Thyroid gland (tissue), 4 donors: Measurements from ENCODE around the gene PCBD2. TPM values are rescaled to one million over a fixed set of nuclear protein-coding genes. Genes with fewer than 3 reads are reported as not detected.

Experiments
- DNase-seq, 2 donors: peaks; one replicate each; pipeline ENCODE4 v3.0.0-alpha.2; 2019
- H3K27ac ChIP-seq, 3 donors: fragments of 200-600 bp; sonication (generic); 1 replicate in 2 of 3; 2 replicates in 1 of 3; pipeline ENCODE4 v1.5.1; 2016 to 2019; ENCODE audit warnings: mild to moderate bottlenecking in 1 of 3, moderate library complexity in 1 of 3
- H3K27me3 ChIP-seq: fragments of 200-600 bp; sonication (generic); one replicate; pipeline ENCODE4 v1.5.1; 2019
- H3K36me3 ChIP-seq, 2 donors: fragments of 200-600 bp; sonication (generic); one replicate each; pipeline ENCODE4 v1.5.1; 2016 to 2019
- H3K4me1 ChIP-seq, 2 donors: fragments of 200-600 bp; sonication (generic); one replicate each; pipeline ENCODE4 v1.5.1; 2017 to 2019
- H3K4me3 ChIP-seq, 3 donors: fragments of 200-600 bp; sonication (generic); replicated peaks in 1 of 3; 1 replicate in 2 of 3; 2 replicates in 1 of 3; pipeline ENCODE4 v1.5.1; 2016; ENCODE audit warnings: mild to moderate bottlenecking in 1 of 3
- H3K9me3 ChIP-seq: fragments of 200-600 bp; sonication (generic); one replicate; pipeline ENCODE4 v1.5.1; 2017
- CTCF ChIP-seq, 6 experiments: fragments of 200-600 bp in 3 of 6; fragments of 450-650 bp in 3 of 6; sonication (generic) in 3 of 6; IDR thresholded peaks; one replicate each; pipeline ENCODE4 v1.5.1; 2016 to 2019; ENCODE audit warnings: antibody characterized with exemption in 6 of 6, mild to moderate bottlenecking in 2 of 6, inconsistent platforms in 1 of 6, moderate library complexity in 1 of 6
- POLR2A ChIP-seq, 2 donors: fragments of 450-650 bp; IDR thresholded peaks; one replicate each; pipeline ENCODE4 v1.6.1; 2017; ENCODE audit warnings: antibody characterized with exemption in 2 of 2, mild to moderate bottlenecking in 2 of 2, moderate library complexity in 1 of 2
- WGBS, 2 donors: methylation state at CpG; one replicate each; pipeline ENCODE4 v1.1.5; 2017; 5-methylcytosine and 5-hydroxymethylcytosine counted together
- intact Hi-C: fragments of 100-400 bp; cut with DNase I; formaldehyde crosslinking; loops from one replicate; pipeline ENCODE4 v1.15.1; 2023
- total RNA-seq, 4 donors: library from RNA; depleted of rRNA; stranded (reverse); fragments of >200 nt; gene quantifications; one replicate each; pipeline ENCODE4 v1.2.3, GENCODE V29; 2016

PCBD2 gene
- total RNA-seq, 4 donors from 2014 or later, result 12.6 to 24.4 (median 17.7) TPM

GRCh38 chr5:134887593-134888159 lies 17.3 kb upstream of the PCBD2 start:
- no peak for DNase-seq
- WGBS, 2 donors, result 89 to 90% methylated on average over 14 of the region's 14 CpGs
- Histone ChIP-seq H3K27me3 (no peaks in the 10 kb centered on the region), H3K9me3 (no peaks in the 10 kb centered on the region), H3K36me3 (peaks cover 4 to 6% of the 10 kb centered on the region in 2 donors), H3K4me3 (no peak overlapping the region), H3K4me1 (peaks cover 11 to 16% of the 10 kb centered on the region in 2 donors), H3K27ac (no peak overlapping the region)
- TF ChIP-seq POLR2A (IDR thresholded peaks at IDR 0.05) (no peak), CTCF (IDR thresholded peaks at IDR 0.05) (no peak)
- intact Hi-C loops, result no loop called here

DNA sequence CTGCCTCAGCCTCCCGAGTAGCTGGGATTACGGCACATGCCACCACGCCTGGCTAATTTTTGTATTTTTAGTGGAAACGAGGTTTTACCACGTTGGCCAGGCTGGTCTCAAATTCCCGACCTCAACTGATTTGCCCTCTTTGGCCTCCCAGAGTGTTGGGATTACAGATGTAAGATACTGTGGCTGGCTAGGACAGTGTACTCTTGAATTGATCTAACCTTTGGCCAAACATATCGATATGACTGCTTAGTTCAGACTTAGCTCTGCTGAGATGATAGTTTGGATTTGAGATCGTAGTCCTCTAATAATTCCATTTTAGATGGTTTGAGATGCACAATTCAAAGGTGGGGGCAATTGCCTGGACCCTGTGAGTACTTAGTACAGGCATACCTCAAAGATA lies 15.6 kb upstream of the PCBD2 start:
- H3K36me3 ChIP-seq, result peaks cover 4 to 6% of the 10 kb centered on the region in 2 donors
- DNase-seq, result no peak
- no peak for TF ChIP-seq CTCF (IDR thresholded peaks at IDR 0.05)
- TF ChIP-seq POLR2A (IDR thresholded peaks at IDR 0.05), result no peak
- WGBS, 2 donors, result 89 to 92% methylated on average over 8 of the region's 8 CpGs
- H3K4me1 ChIP-seq, result peaks cover 8 to 11% of the 10 kb centered on the region in 2 donors
- H3K4me3 ChIP-seq, result no peak overlapping the region
- peak overlapping the region in 1 of 3 donors; percentile 5 for H3K27ac ChIP-seq
- H3K9me3 ChIP-seq, result no peaks in the 10 kb centered on the region
- intact Hi-C loops, result no loop called here
- H3K27me3 ChIP-seq, result no peaks in the 10 kb centered on the region

DNA sequence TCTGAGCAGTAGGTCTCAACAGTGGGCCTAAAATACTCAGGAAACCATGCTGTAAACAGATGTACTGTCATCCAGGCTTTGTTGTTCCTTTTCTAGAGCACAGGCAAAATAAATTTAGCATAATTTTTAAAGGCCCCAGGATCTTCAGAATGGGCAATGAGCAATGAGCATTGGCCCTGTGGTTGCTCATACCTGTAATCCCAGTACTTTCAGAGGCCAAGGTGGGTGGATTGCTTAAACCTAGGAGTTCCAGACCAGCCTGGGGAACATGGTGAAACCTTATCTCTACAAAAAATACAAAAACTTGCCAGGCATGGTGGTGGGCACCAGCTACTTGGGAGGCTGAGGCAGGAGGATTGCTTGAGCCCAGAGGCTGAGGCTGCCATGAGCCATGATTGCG lies 13.5 kb upstream of the PCBD2 start:
- Histone ChIP-seq H3K36me3 (peaks cover 4 to 6% of the 10 kb centered on the region in 2 donors), H3K27me3 (no peaks in the 10 kb centered on the region), H3K27ac (no peak overlapping the region), H3K4me1 (peaks cover 0 to 3% of the 10 kb centered on the region in 2 donors), H3K9me3 (no peaks in the 10 kb centered on the region), H3K4me3 (no peak overlapping the region)
- no peak for DNase-seq
- 100% methylated on average over 1 of the region's 1 CpG for WGBS, 2 donors
- intact Hi-C loops, result no loop called here
- TF ChIP-seq POLR2A (IDR thresholded peaks at IDR 0.05) (no peak), CTCF (IDR thresholded peaks at IDR 0.05) (no peak)

DNA sequence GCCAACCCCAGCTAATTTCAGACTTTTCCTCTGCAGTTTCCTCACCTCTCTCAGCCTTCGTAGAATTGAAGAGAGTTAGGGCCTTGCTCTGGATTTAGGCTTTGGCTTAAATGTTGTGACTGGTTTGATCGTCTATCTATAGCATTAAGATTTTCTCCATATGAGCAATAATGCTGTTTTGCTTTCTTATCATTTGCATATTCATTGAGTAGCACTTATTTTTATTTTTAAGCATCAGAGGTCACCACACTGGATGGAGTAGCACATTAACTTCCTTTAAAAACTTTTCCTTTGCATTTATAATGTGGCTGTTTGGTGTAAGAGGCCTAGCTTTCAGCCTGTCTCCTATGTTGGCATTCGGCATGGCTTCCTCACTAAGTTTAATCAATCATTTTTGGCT lies 12.6 kb upstream of the PCBD2 start:
- Histone ChIP-seq H3K27me3 (no peaks in the 10 kb centered on the region), H3K36me3 (peaks cover 6 to 9% of the 10 kb centered on the region in 2 donors), H3K4me3 (no peak overlapping the region), H3K9me3 (no peaks in the 10 kb centered on the region), H3K4me1 (no peaks in the 10 kb centered on the region), H3K27ac (no peak overlapping the region)
- TF ChIP-seq POLR2A (IDR thresholded peaks at IDR 0.05), result no peak
- TF ChIP-seq CTCF (IDR thresholded peaks at IDR 0.05), result no peak
- 96% methylated on average over 3 of the region's 3 CpGs for WGBS, 2 donors
- no peak for DNase-seq
- intact Hi-C loops, result no loop called here

- no peak for TF ChIP-seq POLR2A (IDR thresholded peaks at IDR 0.05)
- no peak for TF ChIP-seq CTCF (IDR thresholded peaks at IDR 0.05)
- H3K27ac ChIP-seq, result no peak overlapping the region
- H3K36me3 ChIP-seq, result peaks cover 6 to 15% of the 10 kb centered on the region in 2 donors
- intact Hi-C loops, result no loop called here
- no peaks in the 10 kb centered on the region for H3K27me3 ChIP-seq
- DNase-seq, result no peak
- 91 to 94% methylated on average over 2 of the region's 2 CpGs for WGBS, 2 donors
- H3K9me3 ChIP-seq, result no peaks in the 10 kb centered on the region
- H3K4me1 ChIP-seq, result no peaks in the 10 kb centered on the region
- H3K4me3 ChIP-seq, result no peak overlapping the region
Observed at GRCh38 chr5:134892926-134893325, 12.0 kb upstream of the PCBD2 start.
